ENCODE results near the gene TMEM107.

TMEM107 gene

GRCh38 chr17:8162233-8162996, 13.8 kb downstream of the TMEM107 start, which contains the start of gene VAMP2:
VAMP2 (minus strand) TSS chr17:8162948; CDS start chr17:8162879, 69 bp downstream.
- DNase-seq (ENCODE audit: low read depth, low spot score), result peak; percentile 70

GRCh38 chr17:8161289-8162232, 14.6 kb downstream of the TMEM107 start:
- DNase-seq (ENCODE audit: low read depth, low spot score), result no peak

DNA sequence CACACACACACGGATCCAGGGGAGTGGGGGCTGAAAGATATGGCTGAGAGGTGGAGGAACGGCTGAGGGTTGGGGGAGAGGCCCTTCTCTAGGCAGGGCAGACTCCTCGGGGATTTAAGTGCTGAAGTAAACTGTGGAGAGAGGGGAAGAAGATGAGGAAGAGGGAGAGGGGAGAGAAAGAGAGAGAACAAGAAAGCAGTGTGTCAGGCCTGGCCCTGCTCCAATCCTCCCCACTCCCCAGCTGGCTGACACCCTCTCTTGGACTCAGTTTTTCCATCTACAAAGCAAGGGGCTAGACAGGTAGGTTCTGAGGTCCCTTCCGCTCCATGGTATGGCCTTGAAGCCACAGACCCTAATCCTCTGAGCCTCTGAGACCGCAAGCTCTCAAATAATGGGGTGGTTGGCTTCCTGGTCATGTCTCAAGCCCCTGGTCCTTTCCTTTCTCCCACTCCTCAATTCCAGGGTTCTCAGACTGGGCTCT, 15.4 kb downstream of the TMEM107 start:
- DNase-seq (ENCODE audit: low read depth, low spot score), result no peak

DNA sequence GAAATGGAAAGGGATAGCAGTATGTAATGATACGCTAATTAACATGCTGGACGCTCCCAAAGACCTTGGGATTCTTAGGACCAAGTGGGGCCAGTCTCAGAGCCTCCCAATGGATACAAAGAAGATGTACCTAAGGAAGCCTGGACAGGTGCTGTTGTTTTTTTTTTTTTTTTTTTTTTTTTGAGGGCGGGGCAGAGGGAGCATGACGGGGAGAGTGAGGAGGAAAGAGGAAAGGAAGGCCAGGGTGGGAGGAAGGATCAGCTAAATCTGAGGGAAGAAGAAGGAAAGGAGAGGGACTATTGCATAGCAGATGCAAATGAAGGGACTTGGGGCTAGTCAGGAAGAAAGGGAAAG, 16.0 kb downstream of the TMEM107 start:
- DNase-seq (ENCODE audit: low read depth, low spot score), result no peak

GRCh38 chr17:8159459-8160223, 16.5 kb downstream of the TMEM107 start:
- DNase-seq (ENCODE audit: low read depth, low spot score), result no peak

DNA sequence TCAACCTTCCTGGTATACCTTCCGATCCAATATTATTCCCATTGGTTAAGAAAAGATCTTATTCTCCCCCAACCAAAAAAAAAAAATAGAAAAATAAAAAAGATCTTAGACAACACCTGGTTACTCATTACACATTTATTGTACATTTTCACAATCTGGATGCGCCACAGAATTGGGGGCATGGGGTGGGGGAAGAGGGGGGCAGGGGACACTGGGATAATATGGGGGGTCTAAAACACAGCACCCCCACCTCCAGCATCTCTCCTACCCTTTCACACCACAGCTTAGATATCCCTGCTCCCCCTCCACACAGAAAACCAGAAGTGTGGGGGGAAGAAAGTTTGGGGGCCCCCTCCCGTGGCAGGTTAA, 17.2 kb downstream of the TMEM107 start:
- no peak for DNase-seq (ENCODE audit: low read depth, low spot score)

- peak; percentile 69 for DNase-seq (ENCODE audit: low read depth, low spot score)
Observed at GRCh38 chr17:8158267-8159031, 17.7 kb downstream of the TMEM107 start.

DNA sequence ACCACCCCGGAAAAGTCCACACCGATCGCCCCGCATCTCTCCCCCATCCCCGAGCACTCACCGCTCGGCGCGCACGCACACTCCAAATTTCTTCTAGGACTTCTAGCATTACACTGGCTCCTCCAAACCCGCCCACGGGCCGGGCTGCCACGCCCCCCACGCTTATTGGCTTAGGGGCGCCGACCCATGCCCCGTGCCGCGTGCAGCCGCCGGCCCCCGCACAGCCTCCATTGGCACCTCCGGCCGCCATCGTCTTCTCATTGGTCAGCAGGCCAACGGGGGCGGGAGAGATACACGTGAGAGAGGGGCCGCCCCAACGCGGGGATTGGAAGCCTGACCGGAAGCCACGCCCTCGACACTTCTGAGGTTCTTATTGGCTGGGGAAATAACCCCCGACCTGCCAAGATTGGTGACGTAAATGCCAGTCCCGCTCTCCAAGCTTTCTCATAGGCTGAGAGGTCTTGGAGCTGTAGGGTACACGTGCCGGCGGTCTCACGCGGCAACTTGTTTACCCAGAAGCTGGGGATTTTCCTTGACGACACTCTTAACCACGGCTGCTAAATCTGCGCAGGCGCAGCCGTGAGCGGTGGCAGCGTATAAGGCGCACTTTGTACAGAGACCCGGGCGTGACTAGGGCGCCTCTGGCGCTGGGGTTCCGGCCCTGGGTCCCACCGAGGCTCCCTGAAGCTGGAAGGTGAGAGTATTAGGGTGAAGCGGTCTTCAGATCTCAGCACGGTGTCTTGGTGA, 19.8 kb downstream of the TMEM107 start:
- peak; percentile 100 for DNase-seq (ENCODE audit: low read depth, low spot score)

- no peak for DNase-seq (ENCODE audit: low read depth, low spot score)
Observed at GRCh38 chr17:8155996-8156245, 20.3 kb downstream of the TMEM107 start.

DNA sequence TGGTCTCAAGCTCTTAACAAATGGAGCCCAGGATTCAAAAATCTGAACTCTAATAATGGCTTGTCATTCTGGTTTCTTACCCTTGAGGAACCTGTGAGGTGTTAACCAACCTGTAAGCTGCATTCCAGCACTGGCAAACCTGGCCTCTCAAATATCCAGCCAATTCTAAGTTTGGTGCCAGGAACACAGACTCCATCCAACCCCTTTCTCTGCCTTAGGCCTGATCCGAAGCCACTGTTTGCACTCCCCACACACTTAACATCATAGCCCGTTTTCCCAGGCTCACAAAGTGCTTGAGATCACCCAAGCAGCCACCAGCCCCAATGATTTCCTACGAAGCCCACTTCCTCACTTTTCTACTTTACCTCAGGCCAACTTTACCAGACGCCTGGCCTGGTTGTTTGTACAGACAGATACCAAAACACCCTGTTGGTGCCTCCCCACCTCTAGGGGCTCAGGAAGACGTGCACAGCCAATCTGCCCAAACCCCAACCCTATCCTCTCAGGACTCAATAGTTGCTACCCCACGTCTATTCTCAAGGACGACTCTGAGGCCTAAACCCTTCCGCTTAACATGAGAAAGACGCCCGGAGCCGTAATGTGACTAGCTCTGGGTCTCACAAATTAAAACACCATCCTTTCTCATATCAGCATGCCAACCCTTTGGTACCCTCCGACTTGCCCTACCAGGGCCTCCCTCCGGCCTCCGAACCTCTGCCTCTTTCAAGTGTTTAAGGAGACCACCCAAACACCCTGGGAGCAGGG, 20.8 kb downstream of the TMEM107 start:
- DNase-seq (ENCODE audit: low read depth, low spot score), result no peak

GRCh38 chr17:8154608-8155155, 21.5 kb downstream of the TMEM107 start:
- DNase-seq (ENCODE audit: low read depth, low spot score), result no peak

DNA sequence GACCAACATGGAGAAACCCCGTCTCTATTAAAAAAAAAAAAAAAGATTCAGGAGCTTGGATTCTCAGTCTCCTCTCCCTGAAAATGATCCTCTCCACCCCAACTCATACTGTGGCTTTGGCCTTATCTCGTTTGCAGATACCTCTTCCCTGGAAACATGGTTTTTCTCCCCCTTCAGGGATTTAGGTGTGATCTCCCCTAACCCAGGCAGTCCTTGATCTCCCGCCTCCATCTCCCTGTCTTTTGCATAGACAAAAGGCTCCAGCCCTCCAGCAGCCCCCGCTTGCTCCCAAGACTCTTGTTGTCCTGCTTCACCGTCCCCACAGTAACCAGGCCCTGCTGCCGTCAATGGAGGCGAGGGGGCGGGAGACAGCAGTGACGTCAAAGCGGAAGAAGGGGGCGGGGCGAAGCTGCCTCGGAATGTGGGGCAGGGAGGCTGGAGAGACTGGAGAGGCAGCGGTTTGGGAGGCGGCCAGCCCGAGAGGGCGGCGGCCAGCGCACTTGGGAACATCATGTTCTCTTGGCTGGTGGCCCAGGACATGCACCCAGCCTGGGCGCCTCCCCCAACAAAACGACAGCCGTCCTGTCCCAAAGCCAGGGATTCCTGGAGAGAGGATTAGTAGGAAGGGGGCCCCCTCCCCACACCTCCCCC, 22.1 kb downstream of the TMEM107 start:
- peak; percentile 61 for DNase-seq (ENCODE audit: low read depth, low spot score)

GRCh38 chr17:8153525-8153956, 22.6 kb downstream of the TMEM107 start:
- DNase-seq (ENCODE audit: low read depth, low spot score), result no peak

- no peak for DNase-seq (ENCODE audit: low read depth, low spot score)
Observed at GRCh38 chr17:8153031-8153451, 23.1 kb downstream of the TMEM107 start.

- DNase-seq (ENCODE audit: low read depth, low spot score), result peak; percentile 64
Observed at GRCh38 chr17:8152112-8152775, 23.9 kb downstream of the TMEM107 start, which contains the start of gene PER1. PER1 (minus strand) TSS chr17:8152404; CDS start chr17:8150706, 1,698 bp downstream.

- no peak for DNase-seq (ENCODE audit: low read depth, low spot score)
Observed at GRCh38 chr17:8151641-8152111, 24.5 kb downstream of the TMEM107 start.

GRCh38 chr17:8151120-8151640, 25.0 kb downstream of the TMEM107 start:
- DNase-seq (ENCODE audit: low read depth, low spot score), result peak; percentile 65

Measured in activated naive CD8-positive, alpha-beta T cell treated with anti-CD3 and anti-CD28 coated beads, Interleukin-2, amount 50 U/mL, for 16 hours (primary cell).